Stimulated activated CD4-positive, alpha-beta T cell treated with anti-CD3 and anti-CD28 coated beads, Interleukin-12 subunit alpha, Interleukin-12 subunit beta, amount 100 ng/mL, for 48 hours (primary cell): ENCODE data around the gene PAOX.

Experiments
- DNase-seq, 3 donors: peaks; one replicate each; pipeline ENCODE4 v3.0.0-alpha.2; 2020; ENCODE audit warnings: low read depth in 2 of 3, low spot score in 1 of 3

PAOX gene

DNA sequence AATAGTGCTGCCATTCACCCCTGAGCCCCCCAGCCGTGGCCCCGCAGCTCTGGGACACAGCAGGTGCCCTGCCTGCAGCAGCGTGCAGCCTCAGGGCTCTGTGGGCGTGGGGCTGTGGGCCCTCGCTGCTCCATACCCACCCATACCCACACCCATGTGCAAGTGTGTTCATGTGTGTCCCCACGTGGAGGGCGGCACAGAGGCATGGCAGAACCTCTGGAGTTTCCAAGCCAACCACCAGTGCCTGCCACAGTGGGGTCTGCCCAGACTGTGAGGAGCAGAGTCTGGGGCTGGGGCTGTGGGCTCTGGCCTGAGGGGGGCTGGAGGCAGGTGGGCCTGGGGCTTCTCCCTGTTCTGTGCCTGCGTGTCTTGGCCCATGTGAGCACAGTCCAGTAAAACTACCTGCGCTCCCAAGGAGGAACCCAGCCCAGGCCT, 29.5 kb upstream of the PAOX start:
- no peak for DNase-seq

DNA sequence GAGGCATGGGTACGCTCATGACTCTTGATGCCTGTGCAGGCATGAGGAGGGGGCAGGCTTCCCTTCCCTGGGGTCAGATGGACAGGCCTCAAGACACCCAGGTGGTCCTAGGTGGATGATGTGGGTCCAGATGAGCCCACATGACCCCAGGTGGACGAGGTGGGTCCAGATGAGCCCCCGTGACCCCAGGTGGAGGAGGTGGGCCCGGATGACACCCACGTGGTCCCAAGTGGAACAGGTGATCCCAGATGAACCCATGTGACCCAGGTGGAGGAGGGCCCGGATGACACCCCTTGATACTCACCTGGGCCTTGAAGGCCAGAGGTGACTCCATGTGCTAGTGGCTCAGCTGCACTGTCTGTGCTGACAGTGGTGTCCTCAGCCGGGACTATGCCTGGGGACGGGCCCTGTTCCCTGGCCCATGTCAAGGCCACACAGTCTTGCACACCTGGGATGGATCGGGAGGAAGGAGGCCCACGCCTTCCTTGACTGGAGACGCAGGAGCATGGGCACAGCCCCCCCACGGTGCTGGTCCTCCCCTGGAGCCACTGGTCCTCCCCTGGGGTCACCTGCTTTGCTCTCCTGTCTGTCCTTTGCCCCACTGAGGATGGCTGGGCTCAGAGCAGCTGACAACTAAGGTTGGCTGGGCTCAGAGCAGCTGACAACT, 28.6 kb upstream of the PAOX start:
- no peak for DNase-seq

DNA sequence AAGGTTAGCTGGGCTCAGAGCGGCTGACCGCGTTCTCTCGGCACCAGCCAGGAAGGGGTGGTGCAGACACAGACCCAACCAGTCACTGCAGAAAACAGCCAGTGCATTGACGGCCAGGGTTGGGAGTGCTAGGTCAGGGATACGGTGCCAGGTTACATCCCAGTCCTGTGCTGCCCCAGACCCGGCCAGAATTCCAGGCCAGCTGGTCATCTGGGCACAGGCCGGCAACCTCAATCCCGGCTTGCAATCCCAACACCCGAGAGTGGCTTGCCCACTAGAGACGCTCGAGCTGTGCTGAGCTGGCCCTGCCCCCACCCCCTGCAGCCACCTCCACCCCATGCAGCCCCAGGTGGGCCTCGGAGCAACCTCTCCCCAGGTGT, 28.1 kb upstream of the PAOX start:
- DNase-seq, result no peak

DNA sequence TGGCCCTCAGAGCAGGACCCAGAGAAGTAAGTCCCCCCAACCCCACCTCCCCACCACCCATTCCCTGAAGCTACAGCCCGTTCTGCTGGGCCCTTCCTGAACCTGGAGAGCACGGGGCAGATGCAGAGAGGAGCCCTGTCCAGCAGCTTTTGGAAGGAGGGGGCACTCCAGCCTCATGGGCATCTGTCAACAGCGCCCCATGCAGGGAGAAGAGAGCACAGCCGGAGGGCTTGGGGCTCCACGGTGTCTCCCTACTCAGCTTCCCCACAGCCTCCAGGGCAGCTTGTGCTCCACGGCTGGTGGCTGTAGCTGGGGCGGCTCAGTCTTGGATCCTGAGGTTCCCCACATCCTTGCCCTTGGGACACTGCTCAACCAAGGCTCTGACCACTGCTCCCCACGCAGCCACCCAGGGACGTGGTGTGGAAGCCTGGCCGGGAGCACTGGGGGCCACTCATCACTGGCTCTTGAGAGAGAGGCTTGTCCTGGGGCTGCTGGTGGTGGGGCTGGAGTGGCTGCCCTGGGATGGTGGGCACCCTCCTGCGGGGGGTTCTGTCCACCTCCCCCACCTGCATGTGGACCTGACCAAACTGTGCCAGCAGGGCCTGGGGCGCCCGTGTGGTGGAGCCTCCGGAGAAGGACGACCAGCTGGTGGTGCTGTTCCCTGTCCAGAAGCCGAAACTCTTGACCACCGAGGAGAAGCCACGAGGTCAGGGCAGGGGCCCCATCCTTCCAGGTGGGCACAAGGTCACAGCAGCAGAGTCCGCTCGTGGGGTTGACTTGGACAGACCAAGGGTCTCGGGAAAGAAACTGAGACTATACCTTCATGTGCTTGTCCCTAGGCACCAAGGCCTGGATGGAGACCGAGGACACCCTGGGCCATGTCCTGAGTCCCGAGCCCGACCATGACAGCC, 27.4 kb upstream of the PAOX start:
- no peak for DNase-seq

DNA sequence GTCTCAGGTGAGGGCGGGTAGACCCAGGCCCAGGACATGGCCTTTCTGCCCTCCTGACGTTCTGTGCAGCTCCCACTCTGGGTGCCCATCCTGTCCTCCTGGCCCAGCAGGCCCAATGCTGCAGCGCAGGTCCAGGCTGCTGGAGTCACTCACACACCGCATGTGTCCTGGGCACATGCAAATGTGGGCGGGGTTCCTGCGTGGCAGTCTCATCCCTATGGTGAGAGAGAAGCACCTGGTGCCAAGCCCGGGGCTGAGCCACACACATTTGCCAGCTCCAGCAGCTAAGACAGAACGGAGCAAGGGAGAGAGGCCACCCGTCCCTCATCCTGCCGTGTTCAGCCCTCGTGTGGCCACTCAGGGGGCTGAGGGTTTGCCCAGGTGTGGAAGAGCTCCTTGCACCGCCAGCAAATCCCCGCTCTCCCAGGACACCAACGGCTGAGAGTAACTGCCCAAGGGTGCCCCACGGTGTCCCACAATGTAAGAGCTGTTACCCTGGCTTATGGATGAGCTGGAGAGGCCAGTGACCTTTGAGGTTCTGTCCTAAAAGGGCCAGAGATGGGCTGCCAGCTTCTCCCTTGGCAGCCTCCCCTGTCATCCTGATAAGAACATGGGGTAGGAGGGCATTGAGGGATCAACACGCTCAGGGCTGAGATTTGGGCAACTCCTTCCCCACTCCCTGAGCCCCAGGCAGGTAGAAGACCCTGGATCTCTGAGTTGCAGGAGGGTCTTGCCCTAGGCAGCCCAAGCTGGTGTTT, 25.7 kb upstream of the PAOX start:
- DNase-seq, result no peak

DNA sequence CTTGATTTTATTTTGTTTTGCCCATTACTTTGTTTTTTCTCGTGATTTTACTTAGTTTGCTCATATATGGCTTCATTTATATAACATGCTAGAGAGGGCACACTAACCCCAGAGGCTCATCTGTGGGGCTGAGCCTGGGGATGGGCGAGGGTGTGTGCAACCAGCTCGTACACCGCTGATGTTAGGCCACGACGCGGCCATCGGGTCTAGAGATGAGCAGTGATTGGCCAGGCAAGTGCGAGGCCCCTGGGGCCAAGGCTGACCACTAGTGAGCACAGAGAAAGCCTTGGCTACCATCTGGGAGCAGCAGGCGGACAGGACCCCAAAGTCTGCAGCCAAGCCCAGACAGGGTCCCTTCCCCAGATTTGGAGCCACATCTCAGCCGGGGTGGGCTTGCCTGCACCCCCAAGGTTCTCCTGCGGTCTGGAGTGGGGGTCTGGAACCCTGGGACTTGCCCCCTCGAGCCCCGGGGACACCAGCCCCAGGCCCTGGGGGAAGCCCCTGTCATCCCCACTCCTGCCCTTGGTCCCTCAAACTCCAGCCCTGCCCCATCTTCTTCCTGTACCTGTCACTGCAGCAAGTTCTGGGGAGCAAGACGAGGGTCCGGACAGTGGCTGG, 25.0 kb upstream of the PAOX start:
- no peak for DNase-seq

DNA sequence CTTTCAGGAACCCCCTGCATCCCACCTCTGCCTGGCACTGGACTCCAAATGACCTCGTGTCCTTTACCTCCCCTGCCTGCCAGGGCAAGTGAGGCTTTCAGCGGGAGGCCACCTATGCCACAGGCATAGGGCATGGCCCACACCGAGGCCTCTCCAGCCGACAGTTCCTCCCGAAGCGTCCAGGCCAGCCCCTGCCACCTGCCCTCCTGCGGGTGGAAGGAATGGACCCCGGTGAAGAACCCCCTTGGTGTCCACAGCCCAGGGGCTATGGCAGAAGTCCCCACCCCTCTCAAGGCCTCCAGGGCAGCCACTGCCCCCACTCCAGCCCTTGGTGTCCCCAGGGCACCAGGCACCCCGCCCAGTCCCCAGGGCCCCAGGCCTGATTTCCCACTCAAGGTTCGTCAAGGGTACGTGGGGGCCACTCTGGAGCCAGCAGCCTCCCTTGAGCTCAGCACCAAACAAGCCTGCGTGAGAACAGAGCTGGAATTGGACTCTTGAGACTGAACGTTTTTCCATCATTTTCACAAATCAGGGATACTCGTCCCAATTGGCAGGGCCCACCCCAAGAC, 24.3 kb upstream of the PAOX start:
- no peak for DNase-seq

DNA sequence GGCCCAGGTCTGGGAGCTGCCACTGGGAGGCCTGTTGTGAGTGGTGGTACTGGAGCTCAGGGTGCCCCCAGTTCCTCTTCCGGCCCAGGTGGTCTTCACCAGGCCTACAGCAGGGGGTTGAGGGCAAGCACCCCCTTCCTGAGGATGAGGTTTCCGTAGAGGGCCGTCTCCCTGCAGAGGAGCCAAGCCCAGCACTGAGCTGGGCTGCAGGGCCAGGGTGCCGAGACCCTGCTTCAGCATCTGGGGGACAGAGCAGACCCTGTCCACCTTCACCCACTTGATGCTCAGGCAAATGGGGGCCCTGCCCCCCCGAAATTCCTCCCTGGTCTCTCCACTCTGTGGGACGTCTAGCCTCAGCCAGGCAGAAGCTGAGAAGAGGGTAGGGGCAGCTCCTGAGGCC, 23.8 kb upstream of the PAOX start:
- no peak for DNase-seq

DNA sequence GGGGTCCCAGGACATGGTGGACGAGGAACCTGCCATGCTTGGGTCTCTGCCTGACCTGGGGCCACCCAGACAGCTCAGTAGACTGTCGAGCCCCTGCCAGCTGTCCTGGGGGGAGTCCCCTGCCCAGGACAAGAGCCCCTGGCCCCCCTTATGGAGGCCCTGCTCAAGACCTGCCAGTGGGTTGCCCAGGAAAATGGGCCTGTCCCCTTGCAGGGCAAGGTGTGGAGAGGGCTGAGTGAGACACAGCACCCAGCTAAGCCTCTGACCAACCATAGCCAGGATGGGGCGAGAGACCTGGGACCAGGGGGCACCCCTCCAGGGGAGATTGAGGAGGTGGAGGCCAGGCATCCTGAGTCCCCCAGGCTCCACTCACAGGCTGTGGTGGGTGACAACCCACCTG, 23.1 kb upstream of the PAOX start:
- no peak for DNase-seq

DNA sequence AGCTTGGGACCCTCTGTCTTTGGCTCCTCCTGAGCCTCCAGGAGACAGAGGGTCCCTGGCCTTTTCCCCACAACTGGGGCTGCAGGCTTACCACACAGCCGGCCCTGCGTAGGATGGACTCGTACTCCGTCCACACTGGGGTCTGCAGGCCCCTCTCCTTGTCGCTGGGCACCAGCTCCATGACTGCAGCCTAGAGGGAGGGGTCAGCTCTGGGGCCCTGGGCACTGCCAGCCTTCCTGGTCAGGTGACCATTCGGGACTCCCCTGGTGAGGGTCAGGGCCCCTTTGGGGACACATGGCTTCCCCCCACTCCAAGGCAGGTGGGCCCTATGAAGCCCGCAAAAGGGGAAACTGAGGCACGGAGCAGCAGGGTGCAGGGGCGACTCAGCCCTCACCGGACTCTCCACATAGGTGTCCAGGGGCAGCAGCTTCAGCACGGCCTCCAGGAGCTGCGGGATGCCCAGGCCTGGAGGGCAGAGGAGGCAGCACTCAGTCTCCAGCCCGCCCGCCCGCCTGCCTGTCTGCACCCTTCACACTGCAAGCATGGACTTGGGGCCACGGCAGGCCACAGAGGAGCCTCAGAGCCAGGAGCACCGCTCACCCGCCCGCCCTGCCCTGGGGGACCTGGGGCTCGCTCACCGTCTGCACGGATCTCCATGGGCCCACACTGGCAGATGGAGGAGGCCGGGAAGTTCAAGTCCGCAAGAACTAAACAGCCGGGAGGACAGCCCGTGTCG, 22.3 kb upstream of the PAOX start:
- no peak for DNase-seq

DNA sequence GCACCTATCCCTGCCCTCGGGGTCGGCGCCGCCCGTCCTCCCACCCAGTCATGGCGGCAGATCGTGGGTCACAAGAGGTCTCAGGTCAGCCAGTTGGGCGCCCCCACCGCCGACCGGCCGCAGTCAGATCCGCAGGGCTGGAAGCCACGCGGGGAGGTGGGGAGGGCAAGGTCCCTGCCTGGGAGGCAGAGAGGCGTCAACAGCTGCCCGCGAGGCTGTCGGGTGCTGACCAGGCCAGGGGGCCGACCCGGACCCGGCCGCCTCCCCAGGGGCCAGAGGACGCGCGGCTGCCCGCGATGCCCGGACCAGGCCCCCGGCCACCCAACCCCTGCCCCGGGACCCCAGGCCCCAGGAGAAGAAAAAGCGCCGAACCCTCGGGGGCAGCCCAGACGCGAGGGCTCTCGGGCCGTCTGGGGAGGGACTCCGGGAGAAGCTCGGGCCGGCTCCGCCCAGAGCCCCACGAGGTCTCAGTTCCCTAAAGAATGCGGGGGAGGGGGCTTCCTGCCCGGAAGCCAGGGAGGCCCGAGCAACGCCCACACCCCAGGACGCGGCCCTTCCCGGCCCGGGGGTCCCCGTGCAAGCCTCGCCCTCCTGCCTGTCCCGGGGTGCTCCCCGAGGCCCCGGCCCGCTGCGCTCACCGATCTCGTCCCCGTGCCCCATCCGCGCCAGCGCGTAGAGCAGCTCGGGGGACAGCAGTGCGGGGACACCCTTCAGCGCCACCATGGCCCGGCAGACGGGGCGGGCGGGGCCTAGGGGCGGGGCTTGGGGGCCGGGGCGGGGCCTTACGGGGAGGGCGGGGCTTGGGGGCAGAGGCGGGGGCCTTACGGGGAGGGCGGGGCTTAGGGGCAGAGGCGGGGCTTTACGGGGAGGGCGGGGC, 21.5 kb upstream of the PAOX start, which contains the start of gene FUOM:
Gene FUOM, minus strand, starts transcription at position 735 of the 877 bp plus-strand sequence. Its CDS starts 12 bp downstream, at position 723.
- peak; percentile 57 to 68 (median 66) for DNase-seq

DNA sequence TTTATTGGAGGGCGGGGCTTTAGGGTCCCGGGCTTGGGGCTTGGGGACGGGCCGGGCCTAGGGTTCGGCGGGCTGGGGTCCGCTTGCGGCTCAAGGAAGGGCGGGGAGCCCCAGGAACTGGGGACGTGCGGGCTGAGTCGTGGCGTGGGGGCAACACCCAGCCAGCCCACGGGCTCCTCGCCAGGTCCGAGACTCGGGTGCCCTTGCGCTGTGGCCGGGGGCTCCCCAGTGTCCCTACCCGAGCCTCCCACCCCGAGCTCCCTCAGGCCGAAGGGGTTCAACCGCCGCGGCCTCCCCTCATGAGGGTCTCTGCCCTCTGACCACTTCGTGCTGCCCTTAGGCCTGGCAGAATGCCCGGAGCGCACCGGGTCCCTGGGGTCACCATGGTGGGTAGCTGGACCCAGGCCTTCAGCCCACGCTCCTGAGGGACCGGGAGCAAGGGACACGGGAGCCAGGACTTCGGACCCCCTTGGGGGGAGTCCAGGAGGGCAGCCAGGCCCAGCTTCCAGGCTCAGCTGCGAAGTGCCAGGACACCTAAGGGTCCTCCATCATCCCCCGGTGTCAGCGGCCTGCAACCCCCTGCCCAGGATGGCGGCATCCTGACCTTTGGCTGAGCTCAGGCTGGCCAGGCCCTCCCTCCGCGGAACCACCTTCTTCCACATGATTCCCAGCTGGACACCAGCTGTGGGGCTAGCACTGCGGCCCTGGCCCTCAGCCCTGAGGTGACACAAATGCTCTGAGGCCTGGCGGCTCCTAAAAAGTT, 20.7 kb upstream of the PAOX start:
- no peak for DNase-seq

DNA sequence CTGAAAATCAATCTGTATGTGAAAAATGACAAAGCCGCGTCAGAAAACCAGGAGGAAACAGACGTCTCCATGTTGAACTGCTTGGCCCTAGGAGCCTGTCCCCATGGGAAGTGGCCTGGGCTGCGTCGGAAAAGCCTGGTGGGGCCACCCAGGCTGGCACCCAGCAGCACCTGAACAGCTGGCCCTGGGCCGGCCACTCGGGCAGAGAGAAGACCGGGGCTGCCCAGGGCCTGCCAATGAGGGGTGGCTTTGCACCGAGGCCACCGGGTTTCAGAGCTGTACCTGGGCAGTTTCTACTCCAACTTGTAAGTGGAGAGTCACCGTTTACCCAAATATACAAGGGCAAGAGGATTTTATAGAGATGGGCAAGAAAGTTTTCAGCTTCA, 20.1 kb upstream of the PAOX start:
- no peak for DNase-seq

DNA sequence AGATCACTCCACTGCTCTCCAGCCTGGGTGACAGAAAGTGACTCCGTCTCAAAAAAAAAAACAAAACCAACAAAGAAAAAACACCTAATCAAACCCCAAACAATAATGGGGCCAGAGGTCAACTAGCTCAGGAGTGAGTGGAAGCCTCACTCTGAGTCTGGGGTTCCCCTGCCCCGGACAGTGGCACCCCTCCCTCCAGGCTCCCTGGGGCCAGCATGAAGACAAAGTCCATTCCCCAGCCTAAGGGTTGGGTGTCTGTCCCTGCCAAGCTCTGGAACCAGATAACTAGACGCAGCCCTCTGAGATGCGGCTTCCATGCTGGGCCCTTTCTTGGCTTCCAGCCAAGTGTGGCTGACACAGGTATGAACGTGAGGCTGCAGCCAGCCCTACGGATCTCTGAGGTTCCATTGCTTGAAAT, 19.5 kb upstream of the PAOX start:
- no peak for DNase-seq

DNA sequence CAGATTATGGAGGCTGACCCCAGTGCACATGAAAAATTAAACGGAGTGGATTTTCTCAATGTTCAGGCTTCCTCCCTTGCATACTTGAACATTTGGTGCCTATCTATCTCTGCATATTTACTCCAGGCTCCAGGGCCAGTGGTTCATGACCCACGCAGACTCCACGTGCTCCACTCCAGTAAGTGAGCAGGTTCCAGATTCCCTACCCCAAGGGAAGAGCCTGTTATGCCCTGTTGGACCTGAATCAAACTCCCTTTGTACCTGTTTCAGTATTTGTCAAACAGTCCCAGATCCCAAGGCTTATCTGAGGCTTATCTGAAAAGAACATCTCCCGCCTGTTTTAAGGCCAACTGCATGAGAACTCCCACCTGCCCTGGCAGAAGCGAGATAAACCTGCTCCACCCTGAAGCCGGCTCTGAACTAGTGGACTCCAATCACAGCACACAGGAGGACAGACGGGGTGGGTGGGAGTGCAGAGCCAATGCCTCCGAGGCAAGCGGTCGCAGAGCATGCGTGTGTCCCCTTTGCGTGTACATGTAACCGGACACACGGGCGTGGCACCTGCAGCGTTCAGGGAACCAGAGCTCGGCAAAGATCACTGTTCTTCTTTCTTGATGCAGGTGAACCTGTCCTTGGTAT, 19.0 kb upstream of the PAOX start:
- no peak for DNase-seq

DNA sequence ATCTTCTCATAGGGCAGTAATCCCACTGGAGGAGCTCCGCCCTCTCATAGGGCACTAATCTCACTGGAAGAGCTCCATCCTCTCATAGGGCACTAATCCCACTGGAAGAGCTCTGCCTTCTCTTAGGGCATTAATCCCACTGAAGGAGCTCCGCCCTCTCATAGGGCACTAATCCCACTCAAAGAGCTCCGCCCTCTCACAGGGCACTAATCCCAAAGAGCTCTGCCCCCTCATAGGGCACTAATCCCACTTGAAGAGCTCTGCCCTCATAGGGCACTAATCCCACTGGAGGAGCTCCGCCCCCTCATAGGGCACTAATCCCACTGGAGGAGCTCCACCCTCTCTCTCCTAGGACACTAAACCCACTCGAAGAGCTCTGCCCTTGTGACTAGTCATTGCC, 17.8 kb upstream of the PAOX start:
- no peak for DNase-seq

DNA sequence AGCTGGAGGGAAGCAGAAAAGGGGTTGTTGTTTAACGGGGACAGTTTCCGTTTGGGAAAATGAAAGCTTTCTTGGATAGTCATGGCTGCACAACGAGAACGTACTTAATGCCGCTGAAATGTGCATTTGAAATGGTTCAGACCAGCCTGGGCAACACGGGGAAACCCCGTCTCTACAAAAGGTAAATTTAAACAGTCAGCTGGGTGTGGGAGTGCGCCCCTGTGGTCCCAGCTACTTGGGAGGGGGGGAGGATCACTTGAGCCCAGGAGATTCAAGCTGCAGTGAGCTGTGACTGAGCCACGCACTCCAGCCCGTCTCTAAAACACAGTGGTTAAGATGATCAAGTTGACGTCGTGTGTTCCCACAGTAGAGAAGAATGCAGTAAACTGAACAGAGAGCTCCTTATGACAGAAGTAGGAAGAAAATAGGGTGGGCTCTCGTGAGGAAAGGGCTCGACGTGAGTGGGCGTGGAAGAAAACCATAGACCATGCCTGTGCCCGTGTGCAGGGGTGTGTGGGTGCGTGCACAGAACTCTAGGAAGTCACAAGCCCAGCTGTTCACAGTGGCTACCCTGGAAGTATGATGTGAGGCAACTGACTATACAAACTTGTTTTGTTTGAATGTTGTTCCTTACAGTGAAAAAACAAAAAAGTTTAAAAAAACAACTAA, 17.2 kb upstream of the PAOX start:
- DNase-seq, result no peak

DNA sequence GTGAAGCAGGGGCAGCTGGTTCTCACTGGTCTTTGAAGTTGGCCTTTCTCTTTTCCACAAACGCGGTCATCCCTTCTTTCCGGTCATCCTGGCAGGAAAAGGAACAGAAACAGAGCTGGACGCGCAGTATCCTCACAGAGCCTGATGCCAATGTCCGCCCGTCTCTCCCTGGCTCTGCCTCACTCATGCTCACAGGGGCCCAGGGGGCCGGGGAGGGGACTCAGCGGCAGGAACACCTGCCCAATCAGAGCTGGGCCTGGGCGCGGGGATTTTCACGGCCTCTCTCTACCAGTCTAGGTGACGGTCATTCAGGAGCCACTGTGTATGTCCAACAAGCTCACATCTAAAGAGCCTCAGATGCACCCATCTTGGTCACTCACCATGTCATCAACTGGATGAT, 16.2 kb upstream of the PAOX start:
- DNase-seq, result no peak
